CD4-positive, alpha-beta T cell (primary cell): ENCODE data around the gene ATXN1. TPM values are rescaled to one million over a fixed set of nuclear protein-coding genes. Genes with fewer than 3 reads are reported as not detected.

ENCODE experiments used
- ATAC-seq: fragments of 200-7000 bp; cut with Tn5 transposase; one replicate; pipeline ENCODE4 v1.10.0; 2022; ENCODE audit warnings: mild to moderate bottlenecking; ENCODE audit not compliant: poor library complexity
- CTCF ChIA-PET: fragments of 350-600 bp; sonication (Branson Sonifier 250); formaldehyde crosslinking; loops from one replicate; lab custom pipeline; 2021; ENCODE audit warnings: antibody characterized with exemption, inconsistent platforms; lab: Charles Lee
- POLR2A ChIA-PET: fragments of 350-600 bp; sonication (Branson Sonifier 250); formaldehyde crosslinking; loops from one replicate; lab custom pipeline; 2021; ENCODE audit warnings: antibody characterized with exemption, inconsistent platforms; lab: Charles Lee
- DNase-seq, 14 experiments: peaks; one replicate each; pipeline ENCODE4 v3.0.0-alpha.2; 2013 to 2020; ENCODE audit warnings: mixed read lengths in 2 of 14
- H3K27ac ChIP-seq, 2 donors: one replicate each; pipeline versions ENCODE4 v1.5.1 to v1.7.0; 2013; ENCODE audit warnings: low read length in 2 of 2, low read depth in 1 of 2, mild to moderate bottlenecking in 1 of 2
- H3K27me3 ChIP-seq, 2 experiments: 1 replicate in 1 of 2; 2 replicates in 1 of 2; pipeline versions ENCODE4 v1.6.1 to v1.7.0; 2013; ENCODE audit warnings: low read length in 2 of 2, control low read depth in 1 of 2, mild to moderate bottlenecking in 1 of 2, moderate library complexity in 1 of 2; ENCODE audit not compliant: insufficient read depth in 2 of 2, control insufficient read depth in 1 of 2
- H3K36me3 ChIP-seq: one replicate; pipeline ENCODE4 v1.6.1; 2013; ENCODE audit warnings: low read length, control low read depth; ENCODE audit not compliant: insufficient read depth
- H3K4me1 ChIP-seq: one replicate; pipeline ENCODE4 v1.6.1; 2013; ENCODE audit warnings: low read length, control low read depth; ENCODE audit not compliant: insufficient read depth
- H3K4me3 ChIP-seq: one replicate; pipeline ENCODE4 v1.5.1; 2013; ENCODE audit warnings: mild to moderate bottlenecking, low read length, moderate library complexity
- H3K9me3 ChIP-seq, 2 experiments: 1 replicate in 1 of 2; 2 replicates in 1 of 2; pipeline versions ENCODE4 v1.6.1 to v1.7.0; 2013; ENCODE audit warnings: low read length in 2 of 2, mild to moderate bottlenecking in 2 of 2, control low read depth in 1 of 2, moderate library complexity in 1 of 2; ENCODE audit not compliant: control insufficient read depth in 1 of 2, insufficient read depth in 1 of 2
- H3K27ac Mint-ChIP-seq: one replicate; pipeline ENCODE4 v1.8.0; 2020; ENCODE audit warnings: mixed read lengths
- H3K27me3 Mint-ChIP-seq: one replicate; pipeline ENCODE4 v1.8.0; 2021; ENCODE audit warnings: mixed read lengths
- H3K36me3 Mint-ChIP-seq: one replicate; pipeline ENCODE4 v1.8.0; 2021; ENCODE audit warnings: low read depth, mixed read lengths
- H3K4me1 Mint-ChIP-seq: one replicate; pipeline ENCODE4 v1.8.0; 2021; ENCODE audit warnings: low read depth, mixed read lengths
- H3K4me3 Mint-ChIP-seq: one replicate; pipeline ENCODE4 v1.8.0; 2020; ENCODE audit warnings: mild to moderate bottlenecking, mixed read lengths
- H3K9me3 Mint-ChIP-seq: one replicate; pipeline ENCODE4 v1.8.0; 2020; ENCODE audit warnings: mixed read lengths
- CTCF ChIP-seq: fragments of 200-600 bp; IDR thresholded peaks from one replicate; pipeline ENCODE4 v1.8.0; 2022; ENCODE audit warnings: antibody characterized with exemption, mild to moderate bottlenecking
- intact Hi-C, 2 experiments: fragments of 100-400 bp; cut with DNase I in 1 of 2; cut with micrococcal nuclease in 1 of 2; formaldehyde crosslinking; loops; one replicate each; pipeline versions ENCODE4 v1.15.1 to v1.9.0; 2023 to 2025; cut with DNase I, micrococcal nuclease
- total RNA-seq, 174 experiments: library from RNA in 2 of 174; stranded (reverse) in 2 of 174; gene quantifications; one replicate each; pipeline ENCODE4 v1.2.3 and lab custom pipeline; 2021 to 2026

ATXN1 gene
- total RNA-seq, 2 experiments from 2014 or later = 74.2 to 76.7 TPM

DNA sequence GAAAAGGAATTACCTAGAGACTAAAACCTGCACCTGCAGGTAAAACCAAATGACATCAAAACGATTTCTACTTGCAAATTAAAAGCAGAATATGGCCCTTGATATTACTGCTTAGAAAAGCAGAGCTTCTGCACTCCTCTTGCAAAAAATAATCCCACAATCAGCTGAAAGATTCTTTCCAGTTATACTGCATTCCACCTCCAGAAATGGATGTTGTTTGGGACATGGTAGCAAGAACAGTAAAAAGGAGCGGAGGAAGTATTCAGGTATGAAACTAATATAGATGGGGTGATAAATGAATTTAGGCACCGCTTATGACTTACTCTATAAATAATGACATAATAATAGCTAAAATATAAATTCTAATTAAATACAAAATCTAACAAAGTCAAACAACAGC lies 14.9 kb downstream of the ATXN1 start:
- H3K4me3 ChIP-seq = no peak overlapping the region
- no peak for TF ChIP-seq CTCF
- no peak overlapping the region for H3K27ac ChIP-seq
- ChIA-PET CTCF (interaction anchor here (1.1 to 2.8 kb wide), 3 partner anchors 10 to 24 kb away, joined by 3 to 9 read pairs (median 4); no protein-coding TSS in a partner anchor), POLR2A (interaction anchor here (0.6 to 2.6 kb wide), 4 partner anchors 12 to 560 kb away, joined by 3 to 9 read pairs (median 5); partner anchors contain the start of gene ATXN1)
- no peak for DNase-seq
- H3K36me3 ChIP-seq = peaks cover 25% of the 10 kb centered on the region
- peaks cover 22% of the 10 kb centered on the region for H3K36me3 Mint-ChIP-seq
- H3K27ac Mint-ChIP-seq = no peak overlapping the region
- intact Hi-C loops = no loop called here
- ATAC-seq = no peak
- H3K4me1 Mint-ChIP-seq = peaks cover 78% of the 10 kb centered on the region
- no peaks in the 10 kb centered on the region for H3K9me3 ChIP-seq
- no peaks in the 10 kb centered on the region for H3K27me3 ChIP-seq
- H3K4me3 Mint-ChIP-seq = no peak overlapping the region
- H3K9me3 Mint-ChIP-seq = no peaks in the 10 kb centered on the region
- no peaks in the 10 kb centered on the region for H3K27me3 Mint-ChIP-seq
- H3K4me1 ChIP-seq = peaks cover 15% of the 10 kb centered on the region

- no peak for TF ChIP-seq CTCF
- H3K9me3 ChIP-seq = no peaks in the 10 kb centered on the region
- Mint-ChIP-seq H3K27me3 (no peaks in the 10 kb centered on the region), H3K27ac (no peak overlapping the region), H3K4me1 (peaks cover 85% of the 10 kb centered on the region), H3K4me3 (no peak overlapping the region), H3K9me3 (no peaks in the 10 kb centered on the region), H3K36me3 (peaks cover 22% of the 10 kb centered on the region)
- ChIA-PET POLR2A (interaction anchor here (1.1 kb wide), 1 partner anchor 11 kb away, joined by 3 read pairs; no protein-coding TSS in a partner anchor), CTCF (interaction anchor here (0.9 to 2.3 kb wide), 3 partner anchors 10 to 20 kb away, joined by 3 to 7 read pairs (median 5); no protein-coding TSS in a partner anchor)
- intact Hi-C loops = no loop called here
- no peak overlapping the region for H3K4me3 ChIP-seq
- DNase-seq (no peak), ATAC-seq (no peak)
- no peaks in the 10 kb centered on the region for H3K27me3 ChIP-seq
- peaks cover 12% of the 10 kb centered on the region for H3K4me1 ChIP-seq
- peaks cover 26% of the 10 kb centered on the region for H3K36me3 ChIP-seq
- H3K27ac ChIP-seq = no peak overlapping the region
Observed at GRCh38 chr6:16743664-16744210, 17.5 kb downstream of the ATXN1 start.

DNA sequence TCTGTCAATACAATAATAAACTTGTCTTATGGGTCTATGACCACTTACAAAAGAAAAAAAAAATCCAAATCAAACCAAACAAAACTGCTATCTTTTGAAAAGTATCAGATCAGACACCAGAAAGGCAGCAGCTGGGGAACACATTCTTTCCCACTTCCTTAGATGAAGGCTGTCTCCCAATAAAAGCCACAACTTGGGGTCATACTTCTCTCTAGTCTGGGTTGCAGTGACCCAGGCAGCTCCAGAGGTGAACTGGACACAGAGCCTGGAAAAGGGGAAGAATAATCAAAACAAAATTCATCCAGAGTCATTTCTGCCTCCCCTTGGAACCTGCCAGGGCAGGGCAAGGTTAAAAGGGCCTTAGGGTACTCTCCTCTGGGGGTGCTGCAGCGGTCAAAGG lies 19.1 kb downstream of the ATXN1 start:
- H3K4me1 Mint-ChIP-seq = peaks cover 81% of the 10 kb centered on the region
- POLR2A ChIA-PET = interaction anchor here (3.8 kb wide), 1 partner anchor 20 kb away, joined by 23 read pairs; the partner anchor contains the start of gene ATXN1
- H3K4me1 ChIP-seq = peaks cover 12% of the 10 kb centered on the region

More for the DNA sequence above, 19.1 kb downstream of the ATXN1 start:
- CTCF ChIA-PET = no interaction called here
- no peak overlapping the region for H3K4me3 ChIP-seq
- intact Hi-C loops = no loop called here
- H3K36me3 Mint-ChIP-seq = peaks cover 15% of the 10 kb centered on the region
- H3K27me3 ChIP-seq = no peaks in the 10 kb centered on the region
- H3K27me3 Mint-ChIP-seq = no peaks in the 10 kb centered on the region
- no peak overlapping the region for H3K27ac Mint-ChIP-seq
- DNase-seq = no peak
- H3K9me3 ChIP-seq = no peaks in the 10 kb centered on the region
- no peak overlapping the region for H3K4me3 Mint-ChIP-seq
- no peak for TF ChIP-seq CTCF
- peaks cover 23% of the 10 kb centered on the region for H3K36me3 ChIP-seq
- ATAC-seq = no peak
- no peak overlapping the region for H3K27ac ChIP-seq
- no peaks in the 10 kb centered on the region for H3K9me3 Mint-ChIP-seq
